HPDE6-E6E7 (cell line): ENCODE data around the gene GPS2.

Experiments
- DNase-seq: peaks from one replicate; pipeline ENCODE4 v3.0.0; 2011; ENCODE audit warnings: missing footprints; ENCODE audit errors: extremely low spot score

GPS2 gene, protein sequence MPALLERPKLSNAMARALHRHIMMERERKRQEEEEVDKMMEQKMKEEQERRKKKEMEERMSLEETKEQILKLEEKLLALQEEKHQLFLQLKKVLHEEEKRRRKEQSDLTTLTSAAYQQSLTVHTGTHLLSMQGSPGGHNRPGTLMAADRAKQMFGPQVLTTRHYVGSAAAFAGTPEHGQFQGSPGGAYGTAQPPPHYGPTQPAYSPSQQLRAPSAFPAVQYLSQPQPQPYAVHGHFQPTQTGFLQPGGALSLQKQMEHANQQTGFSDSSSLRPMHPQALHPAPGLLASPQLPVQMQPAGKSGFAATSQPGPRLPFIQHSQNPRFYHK

DNA sequence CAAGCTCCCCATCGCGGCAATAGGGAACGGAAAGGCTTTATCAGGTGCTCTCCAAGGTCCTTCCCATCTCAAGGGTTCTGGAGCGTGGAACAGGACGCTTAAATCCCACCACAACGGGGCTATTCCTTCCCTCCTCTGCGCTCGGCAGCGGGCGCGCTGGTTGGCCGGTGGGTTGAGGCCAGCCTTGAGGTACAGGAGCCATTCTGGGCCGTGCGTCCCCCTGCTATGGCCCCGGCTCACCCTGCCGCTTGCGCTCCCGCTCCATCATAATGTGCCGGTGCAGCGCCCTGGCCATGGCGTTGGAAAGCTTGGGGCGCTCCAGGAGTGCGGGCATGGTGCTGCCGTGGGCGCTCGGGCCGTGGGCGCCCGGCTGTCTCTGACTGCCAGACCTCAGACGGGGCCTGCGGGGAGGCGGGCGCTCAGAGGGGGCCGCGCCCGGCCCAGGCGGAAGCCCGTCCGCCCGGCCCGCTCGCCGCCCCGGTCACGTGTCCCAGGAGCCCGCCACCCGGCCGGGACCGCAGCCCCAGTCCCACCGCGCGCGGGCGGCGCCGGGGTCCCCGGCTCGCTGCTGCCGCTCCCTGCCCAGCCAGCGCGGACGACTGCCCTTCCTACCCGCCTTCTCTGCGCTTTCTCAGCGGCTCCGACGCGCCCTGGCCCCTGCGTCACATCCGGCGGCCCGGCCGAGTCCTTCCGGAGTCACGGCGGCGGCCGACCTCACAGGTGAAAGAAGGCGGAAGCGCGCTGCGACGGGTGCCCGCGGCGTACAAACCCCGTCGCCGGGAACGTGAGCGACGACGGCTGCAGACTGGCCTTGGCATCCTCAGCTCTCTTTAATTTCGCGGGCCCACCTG lies at the start of gene GPS2:
TSS of gene GPS2 (minus strand) at position 642 of the 851 bp plus-strand sequence. CDS start at position 334, 308 bp downstream.
- DNase-seq, result peak; percentile 94

DNA sequence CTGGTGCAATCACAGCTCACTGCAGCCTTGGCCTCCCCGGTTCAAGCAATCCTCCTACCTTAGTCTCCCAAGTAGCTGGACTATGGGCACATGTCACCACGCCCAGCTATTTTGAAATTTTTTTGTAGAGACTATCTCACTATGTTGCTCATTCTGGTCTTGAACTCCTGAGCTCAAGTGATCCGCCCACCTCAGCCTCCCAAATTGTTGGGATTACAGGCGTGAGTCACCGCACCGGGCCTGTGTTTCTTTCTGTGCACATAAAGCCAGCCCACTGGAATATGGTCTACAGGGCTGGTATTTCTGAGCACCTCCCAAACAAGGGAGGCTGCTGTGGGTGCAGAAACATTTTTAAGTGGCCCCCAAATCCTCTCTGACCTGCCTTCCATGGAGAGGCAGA lies 48.2 kb upstream of the GPS2 start:
- DNase-seq, result no peak

DNA sequence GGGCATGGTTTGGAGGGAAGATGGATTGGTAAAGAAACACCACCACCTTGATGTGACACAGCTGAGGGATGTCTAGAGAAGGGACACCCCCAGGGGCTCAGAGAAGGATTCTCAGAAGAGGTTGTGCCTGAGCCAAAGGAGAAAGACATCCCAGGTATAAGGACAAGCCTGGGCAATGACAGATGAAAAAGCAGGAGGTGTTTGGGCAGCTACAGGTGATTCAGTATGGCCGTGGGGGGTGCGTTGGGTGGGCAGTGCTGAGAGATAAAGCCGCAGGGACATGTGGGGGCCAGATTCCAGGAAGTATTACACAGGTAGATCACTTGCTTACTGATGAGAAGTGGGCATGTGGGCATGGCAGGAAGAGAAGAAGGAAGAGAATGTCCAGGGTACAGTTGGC lies 46.7 kb upstream of the GPS2 start:
- DNase-seq, result no peak

DNA sequence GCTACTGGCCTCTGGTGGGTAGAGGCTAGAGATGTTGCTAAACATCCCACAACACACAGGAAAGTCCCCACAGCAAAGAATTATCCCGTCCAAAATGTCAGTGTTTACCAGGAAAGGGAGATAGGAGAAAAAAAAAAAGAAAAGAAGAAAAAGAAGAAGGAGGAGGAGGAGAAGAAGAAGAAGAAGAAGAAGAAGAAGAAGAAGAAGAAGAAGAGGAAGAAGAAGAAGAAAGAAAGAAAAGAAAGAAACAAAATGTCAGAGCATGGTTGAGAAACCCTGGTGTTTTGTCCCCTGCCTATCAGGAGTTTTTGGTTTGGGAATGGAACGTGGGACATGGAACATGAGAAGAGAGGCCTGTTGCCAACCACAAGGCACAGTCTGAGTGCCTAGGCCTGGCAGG lies 42.2 kb upstream of the GPS2 start:
- no peak for DNase-seq

DNA sequence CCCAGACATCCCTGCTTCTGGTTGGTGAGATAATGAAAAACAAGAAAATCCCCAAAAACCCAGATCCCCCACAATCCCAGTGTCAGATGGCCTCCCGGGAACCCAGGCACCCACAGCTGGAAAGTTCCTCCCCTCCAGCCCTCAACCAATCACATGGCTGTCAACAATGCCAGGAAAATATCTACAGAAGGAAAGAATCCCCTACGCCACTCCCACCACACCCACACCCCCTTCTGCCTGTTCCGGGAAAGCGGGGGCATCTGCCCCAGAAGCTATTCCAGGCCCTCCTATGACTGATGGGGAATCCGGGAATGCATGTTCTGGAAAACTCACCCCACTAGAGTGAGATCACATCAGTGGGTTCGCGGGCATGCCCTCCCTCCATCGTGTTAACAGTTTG lies 41.6 kb upstream of the GPS2 start:
- no peak for DNase-seq

DNA sequence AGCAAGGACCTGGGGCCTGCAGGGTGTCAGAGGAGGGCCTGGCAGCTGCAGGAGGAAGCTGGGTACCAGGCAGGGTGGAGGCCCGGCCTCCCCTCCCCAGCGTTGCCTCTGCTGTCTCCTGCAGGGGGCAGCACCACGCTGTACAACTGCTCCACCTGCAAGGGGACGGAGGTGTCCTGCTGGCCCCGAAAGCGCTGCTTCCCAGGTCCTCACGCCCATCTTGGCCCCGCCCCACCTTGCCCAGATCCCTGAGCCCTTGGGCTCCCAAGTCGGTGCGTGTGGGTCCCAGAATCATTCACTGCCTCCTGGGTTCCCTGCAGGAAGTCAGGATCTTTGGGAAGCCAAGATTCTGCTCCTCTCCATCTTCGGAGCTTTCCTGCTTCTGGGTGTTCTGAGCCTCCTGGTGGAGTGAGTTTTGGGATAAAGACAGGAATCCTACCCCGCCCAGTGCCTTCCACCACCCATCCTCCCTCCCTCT lies 41.0 kb upstream of the GPS2 start:
- peak; percentile 64 for DNase-seq

DNA sequence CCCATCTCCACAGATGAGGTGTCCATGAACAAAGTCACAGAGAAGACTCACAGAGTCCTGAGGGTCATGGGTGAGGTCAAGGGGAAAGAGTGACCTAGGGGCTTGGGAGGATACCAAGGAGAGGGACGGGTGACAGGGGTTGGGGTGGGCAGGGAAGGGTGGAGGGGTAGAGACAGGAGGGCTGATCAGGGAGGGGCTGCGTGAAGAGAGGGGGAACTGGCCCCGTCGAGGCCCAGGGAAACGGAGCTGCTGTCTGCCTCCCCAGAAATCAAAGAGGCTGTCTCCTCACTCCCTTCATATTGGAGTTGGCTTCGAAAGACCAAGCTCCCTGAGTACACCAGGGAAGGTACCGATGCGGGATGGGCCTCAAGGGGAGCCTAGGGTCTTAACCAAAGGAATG lies 40.4 kb upstream of the GPS2 start:
- no peak for DNase-seq

DNA sequence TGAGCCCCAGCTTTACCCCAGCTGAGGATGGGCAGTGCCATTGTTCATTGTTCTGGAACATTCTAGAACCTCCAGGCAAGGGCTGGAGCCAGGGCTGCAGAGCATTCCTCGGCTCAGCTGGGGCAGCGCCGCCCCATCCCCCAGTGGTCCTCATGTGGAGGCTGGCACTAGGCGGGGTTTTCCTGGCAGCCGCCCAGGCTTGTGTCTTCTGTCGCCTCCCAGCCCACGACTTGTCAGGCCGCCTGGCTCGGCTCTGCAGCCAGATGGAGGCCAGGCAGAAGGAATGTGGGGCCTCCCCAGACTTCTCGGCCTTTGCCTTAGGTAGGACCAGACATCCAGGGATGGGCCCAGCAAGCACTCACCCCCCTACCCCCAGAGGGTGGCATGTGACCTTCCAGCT lies 39.9 kb upstream of the GPS2 start, which contains the start of gene TMEM95:
TSS of gene TMEM95 (plus strand) at position 104 of the 400 bp plus-strand sequence. CDS start at position 153, 49 bp downstream.
- DNase-seq, result no peak

DNA sequence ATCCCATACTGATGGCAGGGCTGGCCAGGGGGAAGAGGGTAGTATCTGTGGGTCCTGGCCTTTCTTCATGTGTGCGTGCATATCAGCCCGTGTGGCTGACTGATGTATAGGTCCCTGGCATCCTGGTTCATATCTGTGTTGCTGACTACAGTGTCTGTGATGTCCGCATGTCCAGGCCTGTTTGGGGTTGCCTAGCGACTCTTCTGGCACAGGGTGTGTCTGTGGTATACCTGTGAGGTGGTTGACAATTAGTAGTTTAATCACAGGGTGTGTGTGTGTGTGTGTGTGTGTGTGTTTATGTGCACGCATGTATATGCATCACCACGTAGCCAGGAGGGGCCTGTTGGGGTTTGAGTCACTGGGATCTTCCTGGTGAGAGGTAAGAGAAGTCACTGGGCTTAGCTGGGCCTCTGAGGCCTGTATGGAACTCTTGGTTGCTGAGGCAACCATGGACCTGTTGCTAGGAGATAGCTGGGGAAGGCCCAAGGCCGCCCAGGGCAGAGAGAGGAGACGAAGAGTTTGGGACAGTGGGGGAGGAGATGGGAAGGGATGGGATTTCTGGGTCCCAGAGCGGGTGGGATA lies 39.2 kb upstream of the GPS2 start:
- peak; percentile 88 for DNase-seq

DNA sequence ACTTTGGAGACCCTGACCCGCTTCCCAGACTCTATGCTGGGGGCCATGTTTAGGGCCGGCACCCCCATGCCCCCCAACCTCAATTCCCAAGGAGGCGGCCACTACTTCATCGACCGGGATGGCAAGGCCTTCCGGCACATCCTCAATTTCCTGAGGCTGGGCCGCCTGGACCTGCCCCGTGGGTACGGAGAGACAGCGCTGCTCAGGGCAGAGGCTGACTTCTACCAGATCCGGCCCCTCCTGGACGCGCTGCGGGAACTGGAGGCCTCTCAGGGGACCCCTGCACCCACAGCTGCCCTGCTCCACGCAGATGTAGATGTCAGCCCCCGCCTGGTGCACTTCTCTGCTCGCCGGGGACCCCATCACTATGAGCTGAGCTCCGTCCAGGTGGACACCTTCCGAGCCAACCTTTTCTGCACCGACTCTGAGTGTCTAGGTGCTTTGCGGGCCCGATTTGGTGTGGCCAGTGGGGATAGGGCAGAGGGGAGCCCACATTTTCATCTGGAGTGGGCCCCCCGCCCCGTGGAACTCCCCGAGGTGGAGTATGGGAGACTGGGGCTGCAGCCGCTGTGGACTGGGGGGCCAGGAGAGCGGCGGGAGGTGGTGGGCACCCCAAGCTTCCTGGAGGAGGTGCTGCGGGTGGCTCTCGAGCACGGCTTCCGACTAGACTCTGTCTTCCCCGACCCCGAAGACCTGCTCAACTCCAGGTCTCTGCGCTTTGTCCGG lies 37.9 kb upstream of the GPS2 start:
- DNase-seq, result no peak

DNA sequence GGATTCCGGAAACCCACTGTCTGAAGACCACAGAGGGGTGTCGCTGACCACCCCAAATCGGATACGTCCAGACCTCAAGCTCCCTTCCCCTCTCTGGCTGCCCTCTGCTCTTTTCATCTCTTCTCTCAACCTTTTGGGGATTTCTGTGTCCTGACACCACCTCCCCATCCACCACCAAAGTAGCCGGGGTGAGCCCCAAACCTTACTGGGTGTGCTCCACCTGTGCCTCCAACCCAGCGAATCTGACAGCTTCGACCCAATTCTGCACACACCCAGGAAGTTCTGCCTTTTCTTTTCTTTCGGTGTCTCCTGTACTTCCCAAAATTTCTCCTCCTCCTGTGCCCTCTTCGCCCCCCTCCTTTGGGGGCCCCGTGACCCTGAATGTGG lies 37.3 kb upstream of the GPS2 start:
- DNase-seq, result no peak

DNA sequence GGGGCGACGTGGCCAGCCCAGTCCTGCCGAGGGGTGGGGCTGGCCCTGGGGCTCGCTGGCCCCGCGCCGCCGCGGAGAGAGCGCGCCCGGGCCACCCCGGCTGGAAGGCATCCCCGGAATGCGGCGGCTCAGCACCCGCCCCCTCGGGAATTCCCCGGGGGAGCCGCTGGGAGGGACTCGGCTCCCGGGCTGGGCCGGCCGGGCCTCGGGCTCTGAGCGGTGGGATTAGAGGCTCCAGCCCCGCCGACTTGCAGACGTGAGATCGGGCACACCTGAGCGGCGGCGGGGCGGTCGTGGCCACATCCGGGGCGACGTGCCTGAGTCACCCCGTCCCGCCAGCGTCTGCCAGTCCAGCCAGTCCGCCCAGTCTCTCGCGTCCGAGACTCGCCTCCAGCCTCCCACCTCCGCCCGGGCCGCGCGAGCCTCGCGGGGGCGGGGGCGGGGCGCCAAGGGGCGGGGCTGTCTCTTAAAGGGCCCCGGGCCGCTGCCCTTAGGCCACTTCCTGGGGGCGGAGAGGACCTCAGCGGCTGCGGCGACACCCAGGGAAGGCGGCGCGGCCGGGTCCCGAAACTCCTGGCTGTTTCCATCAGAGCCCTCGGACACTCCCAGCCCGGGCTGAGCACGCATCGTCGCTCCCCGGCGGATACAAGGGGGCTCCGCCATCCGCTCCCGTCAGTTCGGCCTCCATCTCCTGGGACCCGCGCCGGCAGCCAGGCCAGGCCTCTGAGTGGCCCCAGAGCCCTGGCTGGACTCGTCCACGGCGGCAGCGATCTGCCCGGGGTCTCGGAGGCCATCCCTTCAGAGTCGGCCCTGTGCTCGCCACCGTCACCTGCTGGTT lies 36.7 kb upstream of the GPS2 start, which contains the start of gene KCTD11:
TSS of gene KCTD11 (plus strand) at position 498 of the 838 bp plus-strand sequence.
- peak; percentile 82 for DNase-seq

DNA sequence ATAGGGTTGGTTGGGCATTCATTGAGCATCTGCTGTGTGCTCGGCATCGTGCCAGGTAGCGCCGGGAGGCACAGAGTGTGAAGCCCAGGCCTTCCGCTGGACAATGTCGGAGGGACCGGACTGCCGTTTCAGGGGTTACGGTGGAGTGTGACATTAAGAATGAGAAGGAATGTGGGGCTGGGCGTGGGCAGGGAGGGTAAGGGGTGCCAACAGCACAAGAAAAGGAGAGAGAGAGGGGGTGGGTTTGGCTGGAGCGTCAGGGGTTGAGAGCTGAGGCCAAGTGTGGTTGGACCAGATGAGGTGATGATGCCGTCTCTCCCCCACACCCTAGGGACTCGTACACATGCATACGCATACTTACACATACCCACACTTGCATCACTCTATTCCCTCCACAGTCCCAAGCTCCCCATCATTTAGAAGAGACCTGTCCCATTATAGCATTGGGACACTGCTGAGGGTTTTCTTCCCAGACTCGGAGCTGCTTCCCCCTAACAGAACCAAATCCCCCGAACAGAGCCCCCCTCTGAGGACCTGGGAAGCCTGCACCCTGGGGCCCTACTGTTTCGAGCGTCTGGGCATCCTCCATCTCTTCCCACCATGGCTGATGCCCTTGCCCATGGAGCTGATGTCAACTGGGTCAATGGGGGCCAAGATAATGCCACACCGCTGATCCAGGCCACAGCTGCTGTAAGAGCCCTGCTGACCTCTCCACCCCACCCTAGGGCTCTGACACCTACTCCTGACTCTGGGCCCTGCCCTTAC lies 33.5 kb upstream of the GPS2 start:
- no peak for DNase-seq

DNA sequence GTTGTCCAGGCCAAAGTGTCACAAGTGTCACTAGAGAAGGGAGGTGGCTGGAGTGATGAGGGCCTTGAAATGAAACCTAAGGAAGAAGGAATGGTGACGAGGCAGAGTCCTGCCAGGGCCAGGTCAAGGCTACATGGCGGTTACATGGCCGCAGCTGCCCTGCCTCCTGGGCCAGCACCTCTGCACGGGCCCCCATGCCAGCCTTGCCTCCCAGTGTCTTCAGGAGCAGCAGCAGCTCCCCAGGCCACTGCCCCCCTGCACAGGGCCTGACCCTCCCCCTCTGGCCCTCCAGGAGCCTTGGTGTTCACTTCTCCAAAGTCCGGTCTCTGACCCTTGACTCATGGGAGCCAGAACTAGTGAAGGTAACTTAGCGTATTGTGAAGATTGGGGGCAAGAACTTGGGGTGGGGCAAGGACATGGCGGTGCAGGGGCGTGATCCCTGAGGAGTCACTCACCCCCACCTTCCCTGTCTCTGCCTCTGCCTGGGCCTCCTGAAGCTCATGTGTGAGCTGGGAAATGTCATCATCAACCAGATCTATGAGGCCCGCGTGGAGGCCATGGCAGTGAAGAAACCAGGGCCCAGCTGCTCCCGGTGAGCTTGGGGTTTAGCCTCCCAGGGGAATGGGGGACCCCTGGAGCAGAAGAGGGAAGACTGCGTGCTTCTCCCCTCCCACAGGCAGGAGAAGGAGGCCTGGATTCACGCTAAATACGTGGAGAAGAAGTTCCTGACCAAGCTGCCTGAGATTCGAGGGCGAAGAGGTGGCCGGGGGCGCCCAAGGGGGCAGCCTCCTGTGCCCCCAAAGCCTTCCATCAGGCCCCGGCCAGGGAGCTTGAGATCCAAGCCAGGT lies 32.7 kb upstream of the GPS2 start:
- no peak for DNase-seq

DNA sequence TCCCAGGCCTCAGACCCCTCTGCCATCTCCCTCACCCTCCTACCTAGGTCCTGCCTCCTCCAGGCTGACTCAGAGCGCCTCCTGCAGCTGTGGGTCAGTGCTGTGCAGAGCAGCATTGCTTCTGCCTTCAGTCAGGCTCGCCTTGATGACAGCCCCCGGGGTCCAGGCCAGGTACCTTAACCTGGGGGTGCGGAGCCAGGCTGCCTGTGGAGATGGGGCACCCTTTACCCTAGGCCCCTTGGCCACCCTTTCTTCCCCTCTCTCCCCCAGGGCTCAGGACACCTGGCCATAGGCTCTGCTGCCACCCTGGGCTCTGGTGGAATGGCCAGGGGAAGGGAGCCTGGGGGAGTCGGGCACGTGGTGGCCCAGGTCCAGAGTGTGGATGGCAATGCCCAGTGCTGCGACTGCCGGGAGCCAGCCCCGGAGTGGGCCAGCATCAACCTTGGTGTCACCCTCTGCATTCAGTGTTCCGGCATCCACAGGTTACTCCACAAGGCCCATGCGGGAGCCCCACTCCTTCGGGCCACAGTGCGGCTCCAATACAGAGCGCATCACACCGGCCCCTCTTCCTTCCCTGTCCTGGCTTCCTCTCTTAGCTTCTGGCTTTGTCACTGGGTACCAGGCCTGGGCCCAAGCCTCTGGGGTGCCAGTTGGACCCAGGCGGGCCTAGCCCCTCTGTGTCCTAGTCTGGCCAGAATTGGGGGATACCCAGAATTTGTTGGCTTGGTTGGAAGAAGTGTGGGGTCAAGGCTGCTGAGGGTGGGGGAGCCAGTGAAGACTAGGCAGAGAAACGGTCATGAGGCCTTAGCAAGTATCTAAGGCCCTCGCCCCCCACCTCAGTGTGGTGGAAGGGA lies 31.8 kb upstream of the GPS2 start:
- DNase-seq, result no peak

DNA sequence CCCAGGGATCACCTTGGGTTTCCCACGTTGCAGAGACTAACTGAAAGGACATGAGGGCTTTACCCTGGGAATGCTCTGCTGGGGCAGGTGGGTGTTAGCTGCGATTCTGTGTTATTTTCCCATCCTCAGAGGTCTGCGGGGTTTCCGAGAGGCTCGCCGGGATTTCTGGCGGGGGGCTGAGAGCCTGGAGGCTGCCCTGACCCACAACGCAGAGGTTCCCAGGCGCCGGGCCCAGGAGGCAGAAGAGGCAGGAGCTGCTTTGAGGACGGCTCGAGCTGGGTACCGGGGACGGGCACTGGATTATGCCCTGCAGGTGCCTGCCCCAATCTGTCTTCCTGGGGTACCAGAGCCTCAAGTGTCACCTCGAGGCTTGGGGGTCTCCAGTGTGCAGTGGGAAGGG lies 28.1 kb upstream of the GPS2 start:
- DNase-seq, result no peak

DNA sequence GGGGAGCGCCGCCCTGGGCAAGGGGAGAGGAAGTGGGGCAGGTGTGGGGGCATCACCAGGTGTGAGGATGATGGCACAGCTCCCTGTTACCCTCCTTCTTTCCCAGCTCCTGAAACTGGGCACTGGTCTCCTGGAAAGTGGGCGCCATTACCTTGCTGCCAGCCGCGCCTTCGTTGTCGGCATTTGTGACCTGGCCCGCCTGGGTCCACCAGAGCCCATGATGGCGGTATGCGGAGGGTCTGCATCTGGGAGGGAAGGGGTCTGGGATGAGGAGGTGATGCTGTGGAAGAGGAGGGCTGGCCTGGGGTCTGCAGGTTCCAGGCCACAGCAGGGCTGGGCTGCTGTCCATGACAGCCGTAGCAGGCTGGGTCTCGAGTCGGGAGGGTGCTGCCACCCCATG lies 26.7 kb upstream of the GPS2 start:
- no peak for DNase-seq

DNA sequence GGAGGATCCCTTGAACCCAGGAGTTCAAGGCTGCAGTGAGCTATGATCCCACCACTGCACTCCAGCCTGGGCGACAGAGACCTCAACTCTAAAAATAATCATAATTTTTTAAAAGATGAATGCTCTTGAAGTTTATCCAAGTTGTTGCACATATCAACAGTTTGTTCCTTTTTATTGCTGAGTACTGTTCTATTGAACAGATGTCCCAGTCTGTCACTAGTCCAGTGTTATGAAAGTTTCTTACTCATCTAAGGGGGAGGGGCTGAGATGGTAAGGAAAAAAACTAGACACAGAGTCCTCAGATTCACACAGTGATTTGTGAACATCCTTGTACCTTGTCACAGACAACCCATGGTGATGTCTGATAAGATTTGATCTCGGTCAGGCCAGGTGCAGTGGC lies 25.0 kb upstream of the GPS2 start:
- DNase-seq, result no peak
